HCT116 (cell line): Measurements from ENCODE around the gene PACRG.

Experiments used
- CEBPB ChIP-seq: IDR thresholded peaks from 2 replicates; pipeline ENCODE4 v1.6.1; 2012; ENCODE audit warnings: low read depth
- CTCF ChIP-seq, 3 experiments: fragments of 200-600 bp in 1 of 3; sonication (generic) in 1 of 3; IDR thresholded peaks in 2 of 3; conservative IDR thresholded peaks in 1 of 3; 2 replicates each; pipeline ENCODE4 v1.5.1; 2012 to 2017; ENCODE audit warnings: low read depth in 2 of 3, low read length in 2 of 3, antibody characterized with exemption in 1 of 3, borderline replicate concordance in 1 of 3, control low read depth in 1 of 3, mild to moderate bottlenecking in 1 of 3, mixed read lengths in 1 of 3, mixed run types in 1 of 3, moderate library complexity in 1 of 3; ENCODE audit not compliant: insufficient read depth in 1 of 3
- EZH2 ChIP-seq: fragments of 200-600 bp; sonication (generic); IDR thresholded peaks from 2 replicates; pipeline ENCODE4 v1.6.1; 2017; ENCODE audit warnings: antibody characterized with exemption, mixed run types
- EZH2phosphoT487 ChIP-seq: fragments of 200-600 bp; IDR thresholded peaks from 2 replicates; pipeline ENCODE4 v1.6.1; 2018; ENCODE audit warnings: antibody characterized with exemption, borderline replicate concordance
- POLR2AphosphoS5 ChIP-seq: IDR thresholded peaks from 2 replicates; pipeline ENCODE4 v1.6.1; 2011; ENCODE audit warnings: mild to moderate bottlenecking, low read depth, low read length, moderate library complexity
- REST ChIP-seq: IDR thresholded peaks from 2 replicates; pipeline ENCODE4 v1.6.1; 2012; ENCODE audit warnings: low read depth
- YY1 ChIP-seq: IDR thresholded peaks from 2 replicates; pipeline ENCODE4 v1.6.1; 2011; ENCODE audit warnings: low read length, low read depth, moderate library complexity, mild to moderate bottlenecking; ENCODE audit not compliant: insufficient replicate concordance; ENCODE audit errors: extremely low read depth

- TF ChIP-seq REST (no peak), YY1 (no peak), CTCF (IDR thresholded peaks at IDR 0.05 in 2 of 3, conservative IDR thresholded peaks at IDR 0.05 in 1 of 3; ENCODE audit: borderline replicate concordance in 1 of 3, insufficient read depth in 1 of 3, low read depth in 2 of 3, low read length in 2 of 3) (no peak), EZH2 (no peak), POLR2AphosphoS5 (no peak), CEBPB (no peak), EZH2phosphoT487 (no peak)
Measured at GRCh38 chr6:162679681-162680080, 48.1 kb upstream of the PACRG start.
